WTC11 (cell line): ENCODE data around the gene PLEKHG7. TPM values are rescaled to one million over a fixed set of nuclear protein-coding genes. Genes with fewer than 3 reads are reported as not detected.

ENCODE experiments used
- ATAC-seq: fragments of 200-7000 bp; cut with Tn5 transposase; 2 replicates; pipeline ENCODE4 v1.10.0; 2021; ENCODE audit warnings: mild to moderate bottlenecking, moderate library complexity
- CTCF ChIA-PET: fragments of 300-600 bp; sonication (Branson Sonifier 250); formaldehyde crosslinking; loops from one replicate; lab custom pipeline; 2021; ENCODE audit warnings: antibody characterized with exemption; lab: Charles Lee
- POLR2A ChIA-PET: fragments of 350-600 bp; sonication (Branson Sonifier 250); formaldehyde crosslinking; loops from one replicate; lab custom pipeline; 2021; ENCODE audit warnings: antibody characterized with exemption; lab: Charles Lee
- DNase-seq: peaks from one replicate; pipeline ENCODE4 v3.0.0; 2021; ENCODE audit warnings: low spot score
- H3K27ac Mint-ChIP-seq: 2 replicates; pipeline ENCODE4 v1.8.0; 2021; ENCODE audit warnings: mixed read lengths
- H3K27me3 Mint-ChIP-seq: 2 replicates; pipeline ENCODE4 v1.8.0; 2021; ENCODE audit warnings: low read depth, mild to moderate bottlenecking, moderate library complexity, mixed read lengths
- H3K36me3 Mint-ChIP-seq: 2 replicates; pipeline ENCODE4 v1.8.0; 2021; ENCODE audit warnings: mixed read lengths
- H3K4me1 Mint-ChIP-seq: 2 replicates; pipeline ENCODE4 v1.8.0; 2022; ENCODE audit warnings: mixed read lengths
- H3K4me3 Mint-ChIP-seq: 2 replicates; pipeline ENCODE4 v1.8.0; 2021; ENCODE audit warnings: mild to moderate bottlenecking, moderate library complexity, mixed read lengths
- H3K9me3 Mint-ChIP-seq: 2 replicates; pipeline ENCODE4 v1.8.0; 2021; ENCODE audit warnings: mixed read lengths
- CREB1 ChIP-seq: sonication (generic); formaldehyde crosslinking; IDR thresholded peaks from 2 replicates; pipeline ENCODE4 v1.8.0; 2023; ENCODE audit warnings: mild to moderate bottlenecking, missing genetic modification reagents
- CREM ChIP-seq: sonication (generic); formaldehyde crosslinking; IDR thresholded peaks from 2 replicates; pipeline ENCODE4 v1.8.1; 2022; ENCODE audit warnings: mild to moderate bottlenecking, missing genetic modification reagents, moderate library complexity
- ELF4 ChIP-seq: sonication (generic); formaldehyde crosslinking; IDR thresholded peaks from 2 replicates; pipeline ENCODE4 v1.8.1; 2022; ENCODE audit warnings: low read depth, mild to moderate bottlenecking, moderate library complexity, missing genetic modification reagents
- NFE2L1 ChIP-seq: sonication (generic); formaldehyde crosslinking; IDR thresholded peaks from 2 replicates; pipeline ENCODE4 v1.8.1; 2023; ENCODE audit warnings: missing genetic modification reagents
- PRRX2 ChIP-seq: fragments of 250-450 bp; sonication (Bioruptor Pico); IDR thresholded peaks from 2 replicates; pipeline ENCODE4 v1.8.0; 2021; ENCODE audit warnings: mild to moderate bottlenecking
- RELA ChIP-seq: sonication (generic); formaldehyde crosslinking; IDR thresholded peaks from 2 replicates; pipeline ENCODE4 v1.8.1; 2022; ENCODE audit warnings: missing genetic modification reagents, mild to moderate bottlenecking, borderline replicate concordance
- SOX15 ChIP-seq: fragments of 250-450 bp; sonication (Bioruptor Pico); IDR thresholded peaks from 2 replicates; pipeline ENCODE4 v1.9.0; 2021; ENCODE audit warnings: mild to moderate bottlenecking
- ZBTB21 ChIP-seq: sonication (generic); formaldehyde crosslinking; IDR thresholded peaks from 2 replicates; pipeline ENCODE4 v1.8.1; 2023; ENCODE audit warnings: mild to moderate bottlenecking, missing genetic modification reagents, borderline replicate concordance
- ZNF416 ChIP-seq: fragments of 250-450 bp; sonication (Bioruptor Pico); IDR thresholded peaks from 2 replicates; pipeline ENCODE4 v1.9.0; 2021; ENCODE audit warnings: mild to moderate bottlenecking, inconsistent platforms
- ZNF423 ChIP-seq: fragments of 250-450 bp; sonication (Bioruptor Pico); IDR thresholded peaks from 2 replicates; pipeline ENCODE4 v2.1.2; 2022; ENCODE audit warnings: mild to moderate bottlenecking, moderate library complexity
- total RNA-seq: library from RNA; stranded (reverse); gene quantifications from 3 replicates; pipeline ENCODE4 v1.2.3, GENCODE V29; 2021
- TF ChIP-seq, protein P1 (sequence below): sonication (generic); formaldehyde crosslinking; IDR thresholded peaks from 2 replicates; pipeline ENCODE4 v1.8.1; 2023; ENCODE audit warnings: mild to moderate bottlenecking, missing genetic modification reagents
- TF ChIP-seq, protein P2 (sequence below): fragments of 250-450 bp; sonication (Bioruptor Pico); IDR thresholded peaks from 2 replicates; pipeline ENCODE4 v1.9.0; 2021; ENCODE audit warnings: moderate library complexity, mild to moderate bottlenecking, inconsistent platforms, borderline replicate concordance
- TF ChIP-seq, protein P3 (sequence below): sonication (generic); formaldehyde crosslinking; IDR thresholded peaks from 2 replicates; pipeline ENCODE4 v1.8.0; 2022; ENCODE audit warnings: mild to moderate bottlenecking, missing genetic modification reagents
- TF ChIP-seq, protein P4 (sequence below): sonication (generic); formaldehyde crosslinking; IDR thresholded peaks from 2 replicates; pipeline ENCODE4 v1.8.1; 2022; ENCODE audit warnings: mild to moderate bottlenecking, moderate library complexity, missing genetic modification reagents
- TF ChIP-seq, protein P5 (sequence below): fragments of 250-450 bp; sonication (Bioruptor Pico); IDR thresholded peaks from 2 replicates; pipeline ENCODE4 v1.9.0; 2021; ENCODE audit warnings: mild to moderate bottlenecking
- TF ChIP-seq, protein P6 (sequence below): sonication (generic); formaldehyde crosslinking; IDR thresholded peaks from 2 replicates; pipeline ENCODE4 v1.8.0; 2022; ENCODE audit warnings: missing genetic modification reagents
- TF ChIP-seq, protein P7 (sequence below): sonication (generic); formaldehyde crosslinking; IDR thresholded peaks from 2 replicates; pipeline ENCODE4 v1.8.1; 2023; ENCODE audit warnings: mild to moderate bottlenecking, moderate library complexity, missing genetic modification reagents

Gene PLEKHG7
- total RNA-seq, 1 experiment from 2014 or later = not detected

DNA sequence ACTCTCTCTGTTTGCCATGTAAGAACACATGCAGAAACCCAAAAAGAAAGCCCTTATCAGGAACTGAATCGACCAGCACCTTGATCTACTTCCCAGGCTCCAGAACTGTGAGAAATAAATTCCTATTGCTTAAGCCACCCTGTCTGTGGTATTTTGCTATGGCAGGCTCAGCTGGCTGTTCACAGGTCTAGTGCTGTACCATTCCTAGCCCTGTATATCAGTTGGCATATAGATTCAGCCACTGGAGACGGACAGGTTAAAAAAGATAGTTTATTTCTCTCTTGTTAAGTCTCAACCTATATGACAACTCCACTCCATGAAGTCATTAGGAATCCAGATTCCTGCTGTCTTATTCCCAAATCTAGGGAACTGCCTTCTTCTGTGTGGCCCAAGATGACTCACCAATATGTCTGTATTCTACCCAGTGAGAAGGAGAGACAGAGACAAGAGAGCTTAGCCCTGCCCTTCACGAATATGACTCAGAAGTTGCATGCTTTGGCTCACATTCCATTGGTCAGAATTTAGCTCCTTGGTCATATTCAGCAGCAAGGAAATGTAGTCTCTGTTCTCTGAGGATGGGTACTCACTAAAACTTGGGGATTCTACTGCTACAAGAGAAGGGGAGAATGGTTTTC lies 57.0 kb downstream of the PLEKHG7 start:
- ATAC-seq = no peak; the same call in 1 of the 2 replicates
- DNase-seq = no peak
- H3K4me3 Mint-ChIP-seq = no peak overlapping the region
- H3K36me3 Mint-ChIP-seq = no peaks in the 10 kb centered on the region
- POLR2A ChIA-PET = interaction anchor here (0.6 kb wide), 1 partner anchor 1288 kb away, joined by 5 read pairs; no protein-coding TSS in a partner anchor
- H3K27me3 Mint-ChIP-seq = no peaks in the 10 kb centered on the region
- H3K27ac Mint-ChIP-seq = no peak overlapping the region
- TF ChIP-seq CREM (CRISPR knock-in tag) (no peak), RELA (no peak)
- CTCF ChIA-PET = no interaction called here
- H3K9me3 Mint-ChIP-seq = peaks cover 3% of the 10 kb centered on the region; the same call in 1 of the 2 replicates
- H3K4me1 Mint-ChIP-seq = peaks cover 7% of the 10 kb centered on the region

DNA sequence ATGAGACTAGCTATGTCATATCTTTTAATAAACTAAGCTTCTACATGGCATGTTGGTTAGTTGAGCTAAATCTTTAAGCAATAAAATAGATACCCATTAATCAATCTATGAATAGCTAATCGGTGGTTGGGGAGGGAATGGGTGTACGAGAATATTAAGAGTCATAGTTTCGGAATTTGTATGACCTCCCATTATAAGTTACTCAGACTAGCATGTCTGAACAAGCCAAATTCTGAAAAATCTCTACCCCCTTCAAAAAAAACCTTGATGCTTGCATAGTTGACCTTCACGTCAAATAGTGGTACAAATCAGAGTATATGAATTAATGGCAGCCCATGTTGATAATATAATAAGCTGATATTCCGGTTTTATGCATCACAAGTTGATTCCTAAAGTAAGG lies 60.0 kb downstream of the PLEKHG7 start:
- Mint-ChIP-seq H3K27me3 (no peaks in the 10 kb centered on the region), H3K27ac (no peak overlapping the region), H3K4me1 (peaks cover 13% of the 10 kb centered on the region), H3K4me3 (no peak overlapping the region), H3K36me3 (no peaks in the 10 kb centered on the region), H3K9me3 (peaks cover 3% of the 10 kb centered on the region; the same call in 1 of the 2 replicates)
- CTCF ChIA-PET = no interaction called here
- DNase-seq (no peak), ATAC-seq (no peak)
- TF ChIP-seq, protein P1, sequence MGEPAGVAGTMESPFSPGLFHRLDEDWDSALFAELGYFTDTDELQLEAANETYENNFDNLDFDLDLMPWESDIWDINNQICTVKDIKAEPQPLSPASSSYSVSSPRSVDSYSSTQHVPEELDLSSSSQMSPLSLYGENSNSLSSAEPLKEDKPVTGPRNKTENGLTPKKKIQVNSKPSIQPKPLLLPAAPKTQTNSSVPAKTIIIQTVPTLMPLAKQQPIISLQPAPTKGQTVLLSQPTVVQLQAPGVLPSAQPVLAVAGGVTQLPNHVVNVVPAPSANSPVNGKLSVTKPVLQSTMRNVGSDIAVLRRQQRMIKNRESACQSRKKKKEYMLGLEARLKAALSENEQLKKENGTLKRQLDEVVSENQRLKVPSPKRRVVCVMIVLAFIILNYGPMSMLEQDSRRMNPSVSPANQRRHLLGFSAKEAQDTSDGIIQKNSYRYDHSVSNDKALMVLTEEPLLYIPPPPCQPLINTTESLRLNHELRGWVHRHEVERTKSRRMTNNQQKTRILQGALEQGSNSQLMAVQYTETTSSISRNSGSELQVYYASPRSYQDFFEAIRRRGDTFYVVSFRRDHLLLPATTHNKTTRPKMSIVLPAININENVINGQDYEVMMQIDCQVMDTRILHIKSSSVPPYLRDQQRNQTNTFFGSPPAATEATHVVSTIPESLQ (CRISPR knock-in tag) = no peak
- TF ChIP-seq SOX15 (CRISPR knock-in tag) (no peak), ZNF416 (CRISPR knock-in tag) (no peak), ZBTB21 (CRISPR knock-in tag) (no peak), PRRX2 (no peak), ZNF423 (CRISPR knock-in tag) (no peak), ELF4 (CRISPR knock-in tag) (no peak), CREM (CRISPR knock-in tag) (no peak), CREB1 (no peak), NFE2L1 (CRISPR knock-in tag) (no peak)
- TF ChIP-seq, protein P2, sequence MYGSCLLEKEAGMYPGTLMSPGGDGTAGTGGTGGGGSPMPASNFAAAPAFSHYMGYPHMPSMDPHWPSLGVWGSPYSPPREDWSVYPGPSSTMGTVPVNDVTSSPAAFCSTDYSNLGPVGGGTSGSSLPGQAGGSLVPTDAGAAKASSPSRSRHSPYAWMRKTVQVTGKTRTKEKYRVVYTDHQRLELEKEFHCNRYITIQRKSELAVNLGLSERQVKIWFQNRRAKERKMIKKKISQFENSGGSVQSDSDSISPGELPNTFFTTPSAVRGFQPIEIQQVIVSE = no peak
- TF ChIP-seq, protein P3, sequence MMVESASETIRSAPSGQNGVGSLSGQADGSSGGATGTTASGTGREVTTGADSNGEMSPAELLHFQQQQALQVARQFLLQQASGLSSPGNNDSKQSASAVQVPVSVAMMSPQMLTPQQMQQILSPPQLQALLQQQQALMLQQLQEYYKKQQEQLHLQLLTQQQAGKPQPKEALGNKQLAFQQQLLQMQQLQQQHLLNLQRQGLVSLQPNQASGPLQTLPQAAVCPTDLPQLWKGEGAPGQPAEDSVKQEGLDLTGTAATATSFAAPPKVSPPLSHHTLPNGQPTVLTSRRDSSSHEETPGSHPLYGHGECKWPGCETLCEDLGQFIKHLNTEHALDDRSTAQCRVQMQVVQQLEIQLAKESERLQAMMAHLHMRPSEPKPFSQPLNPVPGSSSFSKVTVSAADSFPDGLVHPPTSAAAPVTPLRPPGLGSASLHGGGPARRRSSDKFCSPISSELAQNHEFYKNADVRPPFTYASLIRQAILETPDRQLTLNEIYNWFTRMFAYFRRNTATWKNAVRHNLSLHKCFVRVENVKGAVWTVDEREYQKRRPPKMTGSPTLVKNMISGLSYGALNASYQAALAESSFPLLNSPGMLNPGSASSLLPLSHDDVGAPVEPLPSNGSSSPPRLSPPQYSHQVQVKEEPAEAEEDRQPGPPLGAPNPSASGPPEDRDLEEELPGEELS (CRISPR knock-in tag) = no peak
- TF ChIP-seq, protein P4, sequence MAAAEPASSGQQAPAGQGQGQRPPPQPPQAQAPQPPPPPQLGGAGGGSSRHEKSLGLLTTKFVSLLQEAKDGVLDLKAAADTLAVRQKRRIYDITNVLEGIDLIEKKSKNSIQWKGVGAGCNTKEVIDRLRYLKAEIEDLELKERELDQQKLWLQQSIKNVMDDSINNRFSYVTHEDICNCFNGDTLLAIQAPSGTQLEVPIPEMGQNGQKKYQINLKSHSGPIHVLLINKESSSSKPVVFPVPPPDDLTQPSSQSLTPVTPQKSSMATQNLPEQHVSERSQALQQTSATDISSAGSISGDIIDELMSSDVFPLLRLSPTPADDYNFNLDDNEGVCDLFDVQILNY = no peak
- TF ChIP-seq, protein P5, sequence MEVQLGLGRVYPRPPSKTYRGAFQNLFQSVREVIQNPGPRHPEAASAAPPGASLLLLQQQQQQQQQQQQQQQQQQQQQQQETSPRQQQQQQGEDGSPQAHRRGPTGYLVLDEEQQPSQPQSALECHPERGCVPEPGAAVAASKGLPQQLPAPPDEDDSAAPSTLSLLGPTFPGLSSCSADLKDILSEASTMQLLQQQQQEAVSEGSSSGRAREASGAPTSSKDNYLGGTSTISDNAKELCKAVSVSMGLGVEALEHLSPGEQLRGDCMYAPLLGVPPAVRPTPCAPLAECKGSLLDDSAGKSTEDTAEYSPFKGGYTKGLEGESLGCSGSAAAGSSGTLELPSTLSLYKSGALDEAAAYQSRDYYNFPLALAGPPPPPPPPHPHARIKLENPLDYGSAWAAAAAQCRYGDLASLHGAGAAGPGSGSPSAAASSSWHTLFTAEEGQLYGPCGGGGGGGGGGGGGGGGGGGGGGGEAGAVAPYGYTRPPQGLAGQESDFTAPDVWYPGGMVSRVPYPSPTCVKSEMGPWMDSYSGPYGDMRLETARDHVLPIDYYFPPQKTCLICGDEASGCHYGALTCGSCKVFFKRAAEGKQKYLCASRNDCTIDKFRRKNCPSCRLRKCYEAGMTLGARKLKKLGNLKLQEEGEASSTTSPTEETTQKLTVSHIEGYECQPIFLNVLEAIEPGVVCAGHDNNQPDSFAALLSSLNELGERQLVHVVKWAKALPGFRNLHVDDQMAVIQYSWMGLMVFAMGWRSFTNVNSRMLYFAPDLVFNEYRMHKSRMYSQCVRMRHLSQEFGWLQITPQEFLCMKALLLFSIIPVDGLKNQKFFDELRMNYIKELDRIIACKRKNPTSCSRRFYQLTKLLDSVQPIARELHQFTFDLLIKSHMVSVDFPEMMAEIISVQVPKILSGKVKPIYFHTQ (CRISPR knock-in tag) = no peak
- TF ChIP-seq, protein P6, sequence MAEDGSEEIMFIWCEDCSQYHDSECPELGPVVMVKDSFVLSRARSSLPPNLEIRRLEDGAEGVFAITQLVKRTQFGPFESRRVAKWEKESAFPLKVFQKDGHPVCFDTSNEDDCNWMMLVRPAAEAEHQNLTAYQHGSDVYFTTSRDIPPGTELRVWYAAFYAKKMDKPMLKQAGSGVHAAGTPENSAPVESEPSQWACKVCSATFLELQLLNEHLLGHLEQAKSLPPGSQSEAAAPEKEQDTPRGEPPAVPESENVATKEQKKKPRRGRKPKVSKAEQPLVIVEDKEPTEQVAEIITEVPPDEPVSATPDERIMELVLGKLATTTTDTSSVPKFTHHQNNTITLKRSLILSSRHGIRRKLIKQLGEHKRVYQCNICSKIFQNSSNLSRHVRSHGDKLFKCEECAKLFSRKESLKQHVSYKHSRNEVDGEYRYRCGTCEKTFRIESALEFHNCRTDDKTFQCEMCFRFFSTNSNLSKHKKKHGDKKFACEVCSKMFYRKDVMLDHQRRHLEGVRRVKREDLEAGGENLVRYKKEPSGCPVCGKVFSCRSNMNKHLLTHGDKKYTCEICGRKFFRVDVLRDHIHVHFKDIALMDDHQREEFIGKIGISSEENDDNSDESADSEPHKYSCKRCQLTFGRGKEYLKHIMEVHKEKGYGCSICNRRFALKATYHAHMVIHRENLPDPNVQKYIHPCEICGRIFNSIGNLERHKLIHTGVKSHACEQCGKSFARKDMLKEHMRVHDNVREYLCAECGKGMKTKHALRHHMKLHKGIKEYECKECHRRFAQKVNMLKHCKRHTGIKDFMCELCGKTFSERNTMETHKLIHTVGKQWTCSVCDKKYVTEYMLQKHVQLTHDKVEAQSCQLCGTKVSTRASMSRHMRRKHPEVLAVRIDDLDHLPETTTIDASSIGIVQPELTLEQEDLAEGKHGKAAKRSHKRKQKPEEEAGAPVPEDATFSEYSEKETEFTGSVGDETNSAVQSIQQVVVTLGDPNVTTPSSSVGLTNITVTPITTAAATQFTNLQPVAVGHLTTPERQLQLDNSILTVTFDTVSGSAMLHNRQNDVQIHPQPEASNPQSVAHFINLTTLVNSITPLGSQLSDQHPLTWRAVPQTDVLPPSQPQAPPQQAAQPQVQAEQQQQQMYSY = no peak
- TF ChIP-seq, protein P7, sequence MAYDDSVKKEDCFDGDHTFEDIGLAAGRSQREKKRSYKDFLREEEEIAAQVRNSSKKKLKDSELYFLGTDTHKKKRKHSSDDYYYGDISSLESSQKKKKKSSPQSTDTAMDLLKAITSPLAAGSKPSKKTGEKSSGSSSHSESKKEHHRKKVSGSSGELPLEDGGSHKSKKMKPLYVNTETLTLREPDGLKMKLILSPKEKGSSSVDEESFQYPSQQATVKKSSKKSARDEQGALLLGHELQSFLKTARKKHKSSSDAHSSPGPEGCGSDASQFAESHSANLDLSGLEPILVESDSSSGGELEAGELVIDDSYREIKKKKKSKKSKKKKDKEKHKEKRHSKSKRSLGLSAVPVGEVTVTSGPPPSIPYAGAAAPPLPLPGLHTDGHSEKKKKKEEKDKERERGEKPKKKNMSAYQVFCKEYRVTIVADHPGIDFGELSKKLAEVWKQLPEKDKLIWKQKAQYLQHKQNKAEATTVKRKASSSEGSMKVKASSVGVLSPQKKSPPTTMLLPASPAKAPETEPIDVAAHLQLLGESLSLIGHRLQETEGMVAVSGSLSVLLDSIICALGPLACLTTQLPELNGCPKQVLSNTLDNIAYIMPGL (CRISPR knock-in tag) = no peak
- POLR2A ChIA-PET = interaction anchor here (1.4 kb wide), 1 partner anchor 617 kb away, joined by 3 read pairs; the partner anchor contains the start of gene BTG1
